ENCODE data around the gene PLA2G4E.

The PLA2G4E gene

DNA sequence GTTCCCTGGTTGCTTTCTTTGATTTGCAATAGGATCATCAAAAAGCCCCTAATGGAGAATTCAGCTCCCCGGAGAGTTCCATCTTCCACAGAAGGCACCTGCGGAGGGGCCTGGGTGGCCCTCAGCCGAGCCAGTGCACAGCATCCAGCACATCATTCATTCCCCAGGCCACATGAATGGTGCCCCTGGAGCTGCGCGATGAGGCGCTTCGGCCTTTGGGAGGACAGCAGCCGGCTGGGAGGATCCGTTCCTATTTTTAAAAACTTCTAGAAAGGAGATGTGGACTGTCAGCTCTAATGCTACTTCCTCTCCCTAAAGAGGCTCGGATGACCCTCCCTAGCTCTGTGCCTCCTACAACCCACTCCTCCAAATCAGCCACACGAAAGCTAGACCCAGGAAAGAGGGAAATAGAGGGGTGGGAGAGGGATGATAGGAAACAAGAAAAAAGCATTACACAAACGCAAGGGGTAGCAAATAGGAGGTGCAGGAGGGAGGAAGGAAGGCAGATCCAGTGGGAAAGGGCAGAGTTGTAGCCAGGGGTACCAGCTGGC lies 68.8 kb downstream of the PLA2G4E start:
- DNase-seq = no peak

DNA sequence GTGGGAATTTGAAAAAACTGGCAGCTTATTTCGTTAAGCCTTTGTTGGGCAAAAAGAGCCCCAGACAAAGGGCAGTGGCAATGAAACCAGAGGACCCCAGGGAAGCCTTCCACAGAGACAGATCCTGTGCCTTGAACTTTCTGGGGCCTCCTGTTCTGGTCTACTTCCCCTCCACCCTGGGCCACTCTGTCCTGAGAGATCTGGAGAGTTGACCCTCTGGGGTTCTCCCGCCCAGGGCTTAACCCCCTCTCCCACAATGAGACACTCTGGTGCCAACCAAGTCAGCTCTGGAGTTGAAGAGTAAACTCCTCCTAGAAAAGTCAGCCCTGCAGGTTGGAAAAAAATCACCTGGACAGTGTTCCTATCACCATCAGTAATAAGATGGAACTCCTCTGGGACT lies 69.3 kb downstream of the PLA2G4E start:
- DNase-seq = no peak

DNA sequence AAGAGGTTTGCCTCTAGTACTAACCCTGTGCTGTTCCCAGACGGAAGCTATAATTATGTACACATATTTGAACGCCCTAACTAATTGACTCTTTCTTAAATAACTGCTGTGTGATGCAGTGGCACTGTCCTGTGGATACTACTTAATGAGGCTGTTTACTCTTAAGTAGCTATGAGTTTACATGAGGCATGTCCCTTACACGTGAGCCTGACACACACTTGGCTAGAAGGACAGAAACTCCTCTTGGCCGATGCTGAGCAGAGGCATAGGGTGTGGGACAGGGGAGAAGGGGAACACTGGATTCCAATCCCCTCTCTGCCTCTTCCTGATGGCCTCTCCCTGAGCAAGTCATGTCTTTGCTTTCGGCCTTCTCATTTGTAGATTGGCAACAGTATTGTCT lies 70.4 kb downstream of the PLA2G4E start:
- no peak for DNase-seq

DNA sequence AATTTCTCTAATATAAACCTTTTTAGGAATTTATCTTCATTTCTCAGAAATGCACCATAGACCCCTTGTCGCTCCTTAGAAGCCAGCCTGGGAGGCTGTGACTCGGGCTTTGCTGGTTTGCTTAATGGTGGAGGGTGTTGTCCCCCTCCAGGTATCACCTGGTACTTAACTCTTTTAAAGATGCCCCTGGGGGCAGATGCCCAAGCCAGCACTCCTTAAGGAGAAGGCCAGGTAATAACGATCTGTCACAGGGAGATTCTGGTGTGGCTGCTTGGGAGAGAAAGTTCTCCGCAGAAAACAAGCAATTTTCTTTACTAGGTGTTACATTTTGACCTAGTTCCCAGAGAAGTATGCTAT lies 70.7 kb downstream of the PLA2G4E start:
- no peak for DNase-seq

DNA sequence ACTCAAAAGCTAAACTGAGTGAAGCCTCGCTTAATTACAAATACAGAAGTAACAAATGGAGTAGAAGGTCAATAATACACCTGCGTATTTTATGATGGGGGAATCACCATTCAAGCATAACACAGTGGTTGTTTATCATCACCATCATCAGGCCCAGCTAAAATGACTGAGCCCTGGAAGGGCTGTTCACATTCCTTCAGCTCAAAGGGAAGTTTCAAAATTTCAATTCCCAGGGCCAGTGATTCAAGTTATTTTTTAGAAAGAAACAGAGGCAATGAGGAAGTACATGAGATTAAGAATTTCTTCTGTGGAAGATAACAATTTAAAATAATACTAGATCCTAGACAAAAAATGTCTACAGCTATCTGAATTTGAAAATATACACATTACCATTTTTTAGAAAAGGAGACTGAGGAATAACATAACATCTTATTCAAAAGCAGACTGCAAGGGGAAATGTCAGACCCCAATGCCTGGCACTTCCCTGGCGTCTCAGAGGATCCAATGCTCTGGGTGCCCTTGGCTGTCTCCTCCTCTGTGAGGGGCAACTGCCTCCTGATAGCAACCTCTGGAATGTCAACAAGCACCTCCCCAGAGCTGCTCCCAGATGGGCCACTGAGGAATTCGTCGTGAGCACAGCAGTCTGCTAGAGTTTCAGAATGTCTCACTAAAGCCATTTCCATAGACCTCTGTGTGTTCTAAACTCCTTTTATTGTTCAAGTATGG lies 71.3 kb downstream of the PLA2G4E start:
- no peak for DNase-seq

DNA sequence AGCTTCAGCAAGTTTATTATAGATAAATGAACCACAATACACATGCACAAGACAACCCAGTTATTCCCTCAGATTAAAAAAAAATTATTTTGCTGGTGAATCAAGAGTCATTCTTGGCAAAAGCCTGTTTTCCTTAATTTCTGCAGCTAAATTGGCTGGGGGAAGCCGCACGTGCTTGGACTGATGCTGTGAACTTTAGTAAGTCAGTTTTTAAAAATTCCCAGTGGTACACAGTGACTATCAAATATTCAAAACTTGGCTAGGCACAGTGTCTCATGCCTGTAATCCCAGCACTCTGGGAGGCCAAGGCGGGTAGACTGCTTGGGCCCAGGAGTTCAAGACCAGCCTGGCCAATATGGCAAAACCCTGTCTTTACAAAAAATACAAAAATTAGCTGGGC lies 72.4 kb downstream of the PLA2G4E start:
- no peak for DNase-seq

DNA sequence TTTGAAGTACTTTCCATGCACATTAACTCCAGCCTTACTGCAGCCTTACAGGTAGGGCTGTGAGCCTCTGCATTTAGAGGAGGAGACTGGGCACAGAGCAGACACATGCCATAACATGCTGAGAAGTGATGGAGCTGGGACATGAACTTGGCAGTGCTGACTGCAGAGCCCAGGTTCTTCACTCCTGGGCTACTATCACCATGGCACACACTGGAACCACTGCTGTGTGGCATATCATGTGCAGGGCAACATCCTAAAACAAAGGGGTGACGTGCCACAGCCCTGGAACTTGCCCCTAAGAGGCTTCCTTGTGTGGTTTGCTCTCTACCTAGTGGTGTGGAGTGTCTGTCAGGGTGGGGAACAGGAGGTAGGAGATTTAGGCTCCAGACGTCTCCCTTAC lies 73.9 kb downstream of the PLA2G4E start:
- no peak for DNase-seq

DNA sequence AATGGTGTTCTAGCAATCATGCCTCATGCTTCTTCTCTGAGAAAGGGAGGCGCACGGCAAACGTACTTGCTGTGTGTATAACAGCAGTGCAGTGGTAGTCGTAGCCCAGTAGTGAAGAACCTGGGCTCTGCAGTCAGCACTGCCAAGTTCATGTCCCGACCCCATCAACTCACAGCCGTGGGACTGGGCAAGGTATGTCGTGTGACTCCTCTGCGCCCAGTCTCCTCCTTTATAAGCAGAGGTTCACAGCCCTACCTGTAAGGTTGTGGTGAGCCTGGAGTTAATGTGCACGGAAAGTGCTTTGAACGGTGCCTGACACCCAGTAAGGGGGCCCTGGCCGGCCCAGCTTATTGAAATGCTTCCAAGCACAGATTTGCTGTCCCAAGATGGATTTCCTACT lies 75.1 kb downstream of the PLA2G4E start:
- no peak for DNase-seq

DNA sequence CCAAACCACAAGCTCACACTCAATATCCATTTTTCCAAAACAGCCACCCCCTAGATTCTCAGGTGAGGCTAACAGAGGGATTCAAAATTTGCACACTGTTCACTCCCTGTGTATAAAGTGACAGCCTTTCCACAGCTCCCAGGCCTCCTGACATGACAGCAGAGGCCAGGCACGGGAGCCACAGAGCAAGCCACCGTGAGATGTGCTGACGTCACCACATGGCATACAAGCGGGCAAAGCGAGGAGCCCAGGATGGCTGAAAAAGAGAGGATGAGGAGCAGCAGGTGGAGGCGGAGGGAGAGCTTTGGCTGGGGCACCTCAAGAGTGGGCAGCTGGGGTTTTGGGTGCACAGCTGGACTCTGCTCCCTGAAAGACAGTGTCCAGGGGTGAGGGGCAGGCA lies 75.6 kb downstream of the PLA2G4E start:
- DNase-seq = no peak

DNA sequence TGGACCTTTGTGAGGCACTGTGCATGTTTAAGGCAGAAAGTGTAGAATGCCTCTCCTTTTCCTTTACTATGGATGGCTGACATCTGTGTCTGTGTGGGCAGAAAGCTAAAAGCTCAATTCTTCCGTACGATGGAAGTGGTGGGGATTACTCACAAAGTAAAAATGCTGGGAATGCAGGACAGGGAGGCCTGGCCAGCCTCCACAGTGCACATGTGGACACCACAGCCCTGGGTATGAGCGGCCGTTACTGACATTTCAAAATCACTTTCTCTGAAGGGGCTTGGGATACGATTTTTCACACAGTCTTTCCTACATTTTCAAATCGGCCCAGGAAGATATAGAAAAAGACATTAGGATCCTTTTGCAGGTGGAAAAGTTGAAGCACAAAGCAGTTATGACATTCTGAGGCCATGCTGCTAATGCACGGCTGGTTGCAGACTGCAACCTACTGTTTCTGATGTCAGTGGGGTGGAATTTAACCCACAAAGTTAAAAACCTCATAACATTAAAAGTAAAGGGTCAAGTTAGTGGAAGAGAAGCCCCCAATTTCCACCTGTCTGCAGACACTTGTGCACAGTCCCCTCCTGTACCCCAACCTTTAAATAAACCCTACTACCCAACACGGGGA lies 76.4 kb downstream of the PLA2G4E start:
- peak; percentile 82 for DNase-seq

DNA sequence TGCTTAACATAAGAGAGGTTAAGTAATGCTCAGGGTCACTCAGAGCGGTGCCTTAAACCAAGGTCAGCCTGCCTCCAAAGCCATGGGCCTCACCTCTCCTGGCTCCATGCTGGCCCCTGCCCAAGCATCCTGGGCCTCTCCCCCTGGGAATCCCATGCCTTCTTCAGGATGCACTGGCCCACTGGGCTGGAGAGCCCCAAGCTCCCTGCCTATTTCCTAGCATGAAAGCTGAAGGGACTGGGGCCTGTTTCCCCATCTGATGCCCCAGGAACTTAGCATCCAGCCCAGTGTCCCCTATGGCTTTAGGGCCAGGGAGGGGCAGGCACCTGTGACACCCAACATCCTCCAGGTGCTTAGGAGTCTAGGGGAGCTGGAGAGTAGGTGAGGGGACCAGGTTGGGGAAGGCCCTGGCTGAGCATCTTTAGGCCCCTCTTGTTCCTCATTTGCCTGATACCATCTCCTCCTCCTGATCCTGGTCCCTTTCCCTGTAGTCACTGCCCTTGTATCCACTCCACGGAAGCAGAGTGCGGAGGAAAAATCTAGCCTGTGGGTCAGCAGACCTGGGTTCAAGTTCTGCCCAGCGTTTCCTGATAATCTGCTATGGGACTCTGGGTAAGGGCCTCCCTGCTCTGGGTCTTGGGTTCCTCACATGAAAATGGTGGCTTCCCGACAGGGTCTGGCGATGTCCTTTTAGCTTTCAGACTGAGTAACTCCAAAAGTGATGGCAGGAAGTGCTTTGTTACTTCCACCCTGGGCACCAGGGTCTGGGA lies 77.1 kb downstream of the PLA2G4E start:
- no peak for DNase-seq

DNA sequence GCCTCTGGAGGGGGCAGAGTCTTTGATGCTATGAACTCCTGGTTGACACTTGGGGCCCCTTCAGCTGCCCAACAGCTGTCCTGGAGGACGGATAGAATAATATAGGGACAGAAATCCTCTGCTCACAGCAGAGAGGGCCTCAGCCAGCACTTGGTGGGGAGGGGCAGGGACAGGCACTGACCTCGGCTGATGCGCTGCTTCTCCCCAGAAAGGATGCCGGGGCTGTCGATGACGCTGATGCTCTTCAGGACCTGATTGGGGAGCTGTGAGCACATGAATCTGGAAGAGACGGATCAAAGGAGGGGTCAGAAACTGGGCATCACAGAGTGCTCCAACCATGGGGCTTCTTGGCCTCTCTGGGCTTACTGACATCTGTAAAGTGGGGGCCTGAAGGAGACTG lies 78.0 kb downstream of the PLA2G4E start:
- DNase-seq = no peak

DNA sequence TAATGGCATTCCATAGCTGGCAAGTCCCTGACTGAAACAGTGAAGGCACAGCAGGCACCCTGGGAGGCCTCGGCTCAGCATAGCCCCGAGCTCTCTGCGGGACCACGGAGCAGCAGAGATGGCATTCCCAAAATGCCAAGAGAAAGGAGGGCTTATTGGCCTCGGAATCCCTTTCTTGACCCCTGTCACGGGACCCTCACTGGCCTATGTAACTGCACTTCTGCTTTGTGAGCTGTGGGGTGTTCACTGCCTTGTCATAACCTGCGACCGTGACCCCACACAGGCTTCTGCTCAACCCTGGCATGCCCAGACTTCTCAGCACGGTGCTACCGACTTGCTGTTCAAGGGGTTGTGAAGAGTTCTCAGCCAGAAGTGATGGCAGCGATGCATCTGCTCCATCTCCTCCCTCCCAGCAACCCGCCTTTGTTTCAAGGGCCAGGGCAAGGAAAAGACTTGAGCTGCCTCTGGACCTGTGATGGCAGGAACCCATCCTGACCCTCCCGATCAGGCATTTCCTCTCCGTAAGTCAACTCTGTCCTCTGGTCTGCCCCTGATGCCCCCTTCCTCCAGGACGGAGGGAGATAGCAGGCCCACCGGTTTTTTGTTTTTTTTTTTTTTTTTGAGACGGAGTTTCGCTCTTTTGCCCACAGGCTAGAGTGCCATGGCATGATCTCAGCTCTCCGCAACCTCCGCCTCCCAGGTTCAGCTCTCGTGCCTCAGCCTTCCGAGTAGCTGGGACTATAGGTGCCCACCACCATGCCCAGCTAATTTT lies 79.0 kb downstream of the PLA2G4E start:
- no peak for DNase-seq

DNA sequence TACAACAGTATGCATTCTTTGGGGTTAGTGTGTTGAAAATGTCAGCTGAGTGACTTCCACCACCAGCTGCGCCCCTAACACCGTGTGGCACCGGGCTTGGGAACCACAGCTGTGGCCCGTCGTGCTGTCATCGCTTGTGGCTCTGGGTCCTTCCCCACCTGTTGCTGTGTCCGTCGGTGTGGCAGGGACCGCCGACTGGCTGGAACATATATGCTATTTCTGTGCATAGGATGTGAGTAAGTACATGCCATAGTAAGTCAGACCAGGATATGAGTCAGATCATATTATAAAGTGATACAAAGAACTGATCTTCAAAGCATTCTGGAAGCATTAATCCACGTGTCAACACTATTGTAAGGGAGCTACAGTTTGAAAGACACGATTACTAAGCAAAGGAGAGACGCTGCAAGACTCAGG lies 80.4 kb downstream of the PLA2G4E start:
- DNase-seq = peak; percentile 71

DNA sequence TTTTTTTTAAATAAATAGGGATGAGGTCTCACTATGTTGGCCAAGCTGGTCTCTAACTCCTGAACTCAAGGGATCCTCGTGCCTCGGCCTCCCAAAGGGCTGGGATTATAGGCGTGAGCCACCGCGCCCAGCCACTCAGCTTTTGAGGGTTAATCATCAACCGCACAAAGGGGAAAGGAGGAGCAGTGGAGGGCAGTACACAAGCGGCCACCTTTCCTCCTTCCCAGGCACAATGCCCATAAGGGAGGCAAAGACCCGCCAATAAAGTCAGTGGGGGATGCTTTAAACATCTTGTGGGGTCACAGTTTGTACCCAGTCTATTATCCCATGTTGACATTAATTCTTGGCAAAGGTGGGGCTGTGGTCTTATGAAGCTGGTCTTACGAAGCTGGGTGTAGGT lies 80.9 kb downstream of the PLA2G4E start:
- no peak for DNase-seq

DNA sequence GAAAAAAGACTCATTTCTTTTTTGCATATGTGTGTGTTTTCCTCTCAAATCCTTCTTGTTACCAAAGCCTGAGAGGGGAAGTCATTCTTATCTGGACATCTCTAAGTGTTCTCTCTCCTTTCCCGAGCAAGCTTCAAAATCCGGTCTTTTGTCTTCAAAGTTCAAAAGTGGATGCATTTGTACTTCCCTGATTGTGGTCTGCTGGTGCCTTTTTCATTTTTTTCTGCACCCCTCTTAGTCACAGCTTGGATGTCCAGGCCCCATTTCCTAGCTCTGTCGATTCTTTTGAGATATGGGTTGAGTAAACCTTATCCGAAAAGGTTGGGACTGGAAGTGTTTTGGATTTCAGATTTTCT lies 83.3 kb downstream of the PLA2G4E start:
- no peak for DNase-seq

DNA sequence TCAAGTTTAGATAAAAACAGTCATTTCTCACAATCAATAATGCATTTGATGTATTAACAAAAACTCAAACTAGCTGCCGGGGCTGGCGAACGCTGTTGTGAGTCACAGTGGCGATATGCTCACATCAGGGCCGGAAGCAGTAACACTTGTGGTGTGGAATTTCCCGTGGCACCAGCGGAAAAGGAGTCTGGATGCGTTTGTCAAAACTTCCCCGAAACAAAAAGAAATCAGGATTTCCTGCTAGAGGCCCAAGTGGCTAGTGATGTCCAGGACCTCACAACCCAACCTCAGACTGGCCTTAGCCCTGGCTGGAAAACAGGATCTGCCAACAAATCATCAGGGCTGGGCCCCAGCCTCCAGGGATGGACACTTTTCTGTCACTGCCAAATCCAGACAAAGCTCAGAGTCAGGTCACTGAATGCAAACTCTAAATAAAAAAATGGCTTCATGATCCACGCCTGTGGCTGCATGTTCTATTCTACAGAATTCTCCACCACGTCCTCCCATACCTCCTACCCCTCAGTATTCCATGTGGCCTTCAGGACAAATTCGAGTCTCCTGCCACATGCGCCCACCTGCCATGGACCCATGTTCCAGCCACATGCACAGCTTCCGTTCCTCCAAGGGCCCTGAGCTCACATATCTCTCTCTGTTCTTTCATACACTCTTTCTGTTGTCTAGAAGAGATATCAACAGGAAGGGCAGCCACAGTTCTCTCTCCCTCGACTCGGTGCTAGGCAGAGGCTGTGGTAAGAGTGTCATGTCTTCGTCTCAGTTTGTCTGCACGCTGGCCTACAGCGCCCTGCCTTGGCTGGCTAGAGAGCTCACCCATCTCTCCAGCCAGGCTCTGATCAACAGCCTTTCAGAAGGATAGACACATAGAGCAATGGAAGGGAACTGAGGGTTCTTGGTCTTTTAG lies 83.9 kb downstream of the PLA2G4E start:
- DNase-seq = no peak

DNA sequence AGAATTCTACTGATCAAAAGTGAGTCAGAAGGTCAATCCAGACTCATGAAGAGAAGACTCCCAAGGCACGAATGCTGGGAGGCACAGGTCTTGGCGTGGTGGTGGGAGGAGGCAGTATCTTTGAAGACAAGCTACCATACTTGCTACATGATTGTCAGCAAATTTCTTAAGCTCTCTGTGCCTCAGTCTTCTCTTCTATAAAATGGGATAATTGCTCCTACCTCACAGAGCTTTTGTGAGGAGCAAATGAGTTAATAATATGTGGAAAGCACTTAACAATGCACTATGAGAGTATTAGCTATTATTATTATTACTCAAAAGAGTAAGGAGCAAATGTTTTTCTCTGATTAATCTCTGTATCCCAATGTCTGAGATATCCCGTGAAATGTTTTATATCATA lies 84.7 kb downstream of the PLA2G4E start:
- no peak for DNase-seq

DNA sequence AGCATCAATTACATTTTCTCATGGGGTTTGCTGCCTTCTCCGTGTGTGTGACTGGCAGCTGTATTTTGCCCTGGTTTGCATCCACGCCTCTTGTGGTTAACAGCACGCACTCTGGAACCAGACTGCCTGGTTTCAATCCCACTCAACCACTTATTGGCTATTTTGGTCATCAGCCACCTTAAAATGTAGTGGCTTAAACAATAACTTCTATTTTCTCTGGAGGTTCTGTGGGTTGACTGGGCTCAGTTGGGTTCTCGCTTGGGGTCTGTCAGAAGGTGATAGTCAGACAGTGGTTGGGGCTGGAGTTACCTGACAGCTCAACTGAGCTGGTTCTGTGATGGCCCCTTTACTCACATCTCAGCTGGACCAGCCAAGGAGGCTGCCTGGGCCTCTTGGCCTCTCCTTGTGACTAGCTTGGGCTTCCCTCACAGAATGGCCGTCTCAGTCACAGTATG lies 85.2 kb downstream of the PLA2G4E start:
- DNase-seq = no peak

DNA sequence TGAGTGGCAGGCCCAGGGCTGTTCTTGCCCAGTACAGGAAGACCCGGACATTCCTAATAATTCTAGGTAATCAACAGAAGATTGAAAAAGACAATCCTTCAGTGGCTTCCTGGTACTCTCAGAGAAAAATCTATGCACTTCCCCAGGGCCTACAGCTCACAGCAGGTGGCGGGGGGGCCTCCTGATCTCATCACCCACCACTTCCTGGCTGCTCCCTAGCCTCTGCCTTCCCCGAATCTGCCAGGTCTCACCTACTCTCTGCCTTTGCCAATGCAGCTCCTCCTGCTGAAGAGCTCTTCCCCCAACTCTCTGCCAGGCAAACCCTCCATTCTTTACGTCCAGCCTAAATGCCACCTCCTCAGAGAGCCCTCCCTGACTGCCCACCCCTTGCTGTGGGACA lies 86.0 kb downstream of the PLA2G4E start:
- peak; percentile 45 for DNase-seq

DNA sequence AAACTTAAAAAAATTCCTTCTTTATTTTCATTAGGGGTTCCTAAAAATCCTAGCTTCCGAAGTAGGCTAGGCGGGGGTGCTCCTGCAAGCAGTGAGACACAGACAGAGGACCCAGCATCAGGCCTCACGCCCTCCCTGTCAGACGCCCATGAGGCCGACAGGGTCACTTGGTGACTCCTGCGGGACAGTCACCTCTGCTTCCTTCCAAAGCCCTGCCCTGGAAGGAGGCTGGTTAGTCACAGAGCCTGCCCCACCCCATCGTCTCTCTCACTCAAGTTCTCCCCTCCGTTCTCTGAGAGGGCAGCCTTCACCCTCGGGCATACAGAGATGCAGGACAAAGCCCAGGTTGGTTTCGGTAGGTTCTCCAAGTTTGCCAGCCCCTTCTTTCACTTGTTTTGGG lies 87.1 kb downstream of the PLA2G4E start:
- DNase-seq = no peak

DNA sequence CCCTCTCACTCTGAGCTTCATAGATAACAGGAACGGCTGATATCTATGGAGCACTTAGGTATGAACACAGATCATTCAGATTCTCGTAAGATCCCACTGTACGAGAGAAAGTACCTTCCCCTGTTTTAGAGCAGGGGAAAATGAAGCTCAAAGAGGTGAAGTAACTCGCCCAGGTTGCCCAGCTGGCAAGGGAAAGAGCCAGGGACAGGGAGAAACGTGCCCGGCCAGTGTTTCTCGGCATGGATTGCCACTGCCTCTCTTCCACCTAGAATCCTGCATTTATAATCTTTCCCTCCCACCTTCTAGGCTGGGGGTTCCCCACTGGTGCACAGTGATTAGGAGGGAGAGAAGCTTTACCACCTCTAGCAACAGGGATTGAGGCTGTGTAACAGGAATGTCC lies 87.5 kb downstream of the PLA2G4E start:
- DNase-seq = no peak
